Hair follicle dermal papilla cell (primary cell): ENCODE results near the gene IGFBP5. TPM values are rescaled to one million over a fixed set of nuclear protein-coding genes. Genes with fewer than 3 reads are reported as not detected.

ENCODE experiments used
- total RNA-seq: library from RNA; depleted of rRNA; stranded (reverse); fragments of >200 nt; gene quantifications from 2 replicates; pipeline ENCODE4 v1.2.3, GENCODE V29; 2012

Gene IGFBP5, protein sequence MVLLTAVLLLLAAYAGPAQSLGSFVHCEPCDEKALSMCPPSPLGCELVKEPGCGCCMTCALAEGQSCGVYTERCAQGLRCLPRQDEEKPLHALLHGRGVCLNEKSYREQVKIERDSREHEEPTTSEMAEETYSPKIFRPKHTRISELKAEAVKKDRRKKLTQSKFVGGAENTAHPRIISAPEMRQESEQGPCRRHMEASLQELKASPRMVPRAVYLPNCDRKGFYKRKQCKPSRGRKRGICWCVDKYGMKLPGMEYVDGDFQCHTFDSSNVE
- 206 and 734 TPM in 2 replicates for total RNA-seq

DNA sequence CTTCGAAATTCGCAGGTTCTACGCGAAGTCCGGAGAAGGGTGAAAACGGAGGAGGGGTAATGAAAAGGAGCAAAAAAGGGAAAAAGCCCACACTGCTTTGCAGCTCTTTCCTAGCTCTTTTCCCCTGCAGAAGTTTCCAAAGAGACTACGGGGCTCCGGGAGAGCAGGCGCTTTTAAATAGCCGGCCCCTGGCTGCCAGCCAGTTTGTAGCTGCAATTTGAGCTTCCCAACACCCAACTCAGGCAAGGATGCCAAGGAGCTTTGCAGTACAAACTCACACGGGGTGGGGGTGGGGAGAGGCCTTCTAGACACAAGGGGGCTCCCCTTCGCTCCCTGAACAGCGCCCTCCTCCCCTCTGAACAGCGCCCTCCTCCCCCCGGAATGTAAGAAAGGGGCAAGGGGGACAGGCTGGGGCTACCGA, at the start of gene IGFBP5:
TSS of gene IGFBP5 (minus strand) at position 149 of the 421 bp plus-strand sequence. CDS start 774 bp downstream, outside the sequence.

DNA sequence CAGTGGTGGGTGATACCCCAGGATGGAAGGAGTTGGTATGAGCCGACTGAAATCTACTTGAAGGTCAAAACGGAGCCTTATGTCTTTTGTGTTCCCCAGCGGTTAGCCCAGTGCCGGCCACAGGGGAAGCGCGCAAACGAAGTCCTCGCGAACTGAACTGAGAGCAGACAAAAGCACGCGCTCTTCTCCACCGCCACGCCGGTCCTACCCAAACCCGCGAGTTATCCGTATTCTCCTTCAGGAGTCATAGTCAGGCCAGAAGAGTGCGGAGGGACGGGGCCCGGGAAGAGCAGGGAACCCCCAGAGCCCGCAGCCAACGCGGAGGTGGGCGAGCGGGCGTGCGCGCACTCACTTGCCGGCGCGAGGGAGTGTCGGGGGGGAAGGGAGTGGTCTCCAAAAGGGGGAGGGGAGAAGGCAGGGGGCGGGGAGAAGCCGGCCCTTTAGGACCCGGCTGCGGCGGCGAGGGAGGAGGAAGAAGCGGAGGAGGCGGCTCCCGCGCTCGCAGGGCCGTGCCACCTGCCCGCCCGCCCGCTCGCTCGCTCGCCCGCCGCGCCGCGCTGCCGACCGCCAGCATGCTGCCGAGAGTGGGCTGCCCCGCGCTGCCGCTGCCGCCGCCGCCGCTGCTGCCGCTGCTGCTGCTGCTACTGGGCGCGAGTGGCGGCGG, 62.3 kb downstream of the IGFBP5 start, which contains the start of gene IGFBP2:
TSS of gene IGFBP2 (plus strand) at position 469 of the 664 bp plus-strand sequence. CDS start at position 573, 104 bp downstream.

Other genes with a start within 250 kb of the IGFBP5 start
- 575 and 595 TPM in 2 replicates for gene RPL37A, start 196.7 kb downstream of the IGFBP5 start, total RNA-seq
- 587 and 627 TPM in 2 replicates for gene IGFBP2, start 62.1 kb downstream of the IGFBP5 start, total RNA-seq
- not detected in 2 replicates for gene TNP1, start 164.5 kb upstream of the IGFBP5 start, total RNA-seq